Measurements from ENCODE around the gene CTRB2.
"Not testable (repeated sequence)": the region's sequence is repeated elsewhere in the genome, so short reads cannot be mapped to it uniquely, and the experiment has no call there.

CTRB2 gene

DNA sequence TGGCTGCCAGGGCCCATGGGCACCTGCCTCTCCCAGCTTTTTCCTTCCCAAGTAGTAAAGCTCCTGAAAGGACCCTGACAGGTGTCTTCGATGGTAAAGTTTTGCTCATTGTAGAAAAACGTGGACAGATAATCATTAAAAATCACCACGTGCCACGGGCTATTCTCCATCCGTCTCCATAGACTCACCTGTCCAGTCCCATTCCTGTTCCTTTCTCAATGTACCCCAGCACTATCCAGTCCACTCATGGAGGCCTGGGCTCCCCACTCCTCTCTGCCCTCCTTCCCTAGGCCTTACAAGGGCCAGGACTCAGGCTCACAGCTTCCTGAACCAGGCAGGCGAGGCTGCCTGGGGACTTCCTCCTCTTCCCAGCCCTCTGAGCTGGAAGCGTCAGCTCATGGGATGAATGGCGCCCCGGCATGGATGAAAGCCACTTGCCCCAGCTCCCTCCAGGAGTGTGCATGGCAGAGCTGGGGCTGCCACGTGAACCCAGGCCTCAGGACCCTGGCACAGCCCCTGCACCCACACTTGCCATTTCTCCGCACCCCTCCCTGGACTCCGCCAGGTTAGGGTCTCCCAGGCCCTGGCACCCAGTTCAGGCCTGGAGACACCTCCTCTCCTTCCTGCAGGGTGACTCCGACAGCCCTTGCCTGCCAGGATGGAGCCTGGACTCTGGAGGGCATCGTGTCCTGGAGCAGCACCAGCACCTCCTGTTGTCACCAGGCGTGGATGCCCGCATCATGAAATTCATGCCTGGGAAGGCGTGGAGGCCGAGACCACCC, 20.6 kb upstream of the CTRB2 start:
- no peak for DNase-seq (ENCODE audit: low read depth)

GRCh38 chr16:75226550-75227360, 19.8 kb upstream of the CTRB2 start:
- no peak for DNase-seq (ENCODE audit: low read depth)

DNA sequence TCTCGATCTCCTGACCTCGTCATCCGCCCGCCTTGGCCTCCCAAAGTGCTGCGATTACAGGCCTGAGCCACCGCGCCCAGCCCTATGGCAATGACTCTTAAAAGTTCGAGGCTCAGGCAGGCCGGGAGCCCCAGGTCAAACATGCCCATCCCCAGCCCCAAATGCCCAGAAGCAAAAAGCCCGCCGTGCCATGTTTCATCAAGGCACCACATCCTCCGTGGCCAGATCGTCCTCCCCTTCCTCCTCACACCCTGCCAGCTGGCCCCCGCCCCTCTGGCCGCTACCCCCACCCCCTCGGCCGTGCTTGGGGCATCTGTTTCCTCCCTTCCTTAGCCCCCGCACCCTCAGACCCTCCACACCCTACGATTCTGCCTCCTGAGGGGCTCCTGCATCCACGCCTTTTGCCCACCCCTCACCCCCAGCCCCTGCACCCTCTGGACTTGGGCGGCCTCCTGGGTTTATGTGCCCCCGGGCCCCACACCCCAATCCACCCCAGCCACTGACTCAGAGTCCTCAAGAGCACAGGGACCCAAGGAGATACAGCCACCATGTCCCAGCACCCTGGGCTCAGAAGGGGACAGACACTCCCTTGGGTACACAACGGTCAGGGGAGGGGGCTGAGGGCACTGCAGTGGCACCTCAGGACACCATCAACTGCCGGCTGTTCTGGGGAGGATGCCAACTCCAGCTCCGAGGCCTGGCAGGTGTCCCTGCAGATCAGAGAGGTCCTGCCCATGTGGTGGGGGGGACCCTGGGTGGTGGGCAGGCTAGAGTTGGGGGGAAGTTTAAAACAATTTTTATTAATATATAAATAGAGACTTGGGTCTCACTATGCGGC, 18.9 kb upstream of the CTRB2 start:
- DNase-seq (ENCODE audit: low read depth) = no peak

DNA sequence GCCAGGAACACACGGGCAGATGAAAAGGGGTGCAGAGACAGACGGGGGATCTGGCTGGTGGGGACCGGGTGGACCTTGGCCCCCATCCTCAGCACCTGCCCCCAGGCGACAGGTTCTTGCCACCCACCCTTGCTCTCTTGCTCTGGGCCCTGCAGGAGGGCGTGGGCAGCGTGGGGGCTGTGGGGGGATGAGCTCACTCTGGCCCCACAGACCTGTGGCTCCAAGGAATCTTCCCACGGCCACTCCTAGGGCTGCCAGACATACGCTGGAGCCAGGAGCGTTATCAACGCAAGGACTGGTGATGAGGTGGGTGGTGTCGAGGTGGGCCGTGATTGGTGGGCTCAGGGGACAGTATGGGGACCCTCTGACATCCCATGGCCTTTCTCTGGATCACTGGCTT, 18.1 kb upstream of the CTRB2 start:
- no peak for DNase-seq (ENCODE audit: low read depth)

DNA sequence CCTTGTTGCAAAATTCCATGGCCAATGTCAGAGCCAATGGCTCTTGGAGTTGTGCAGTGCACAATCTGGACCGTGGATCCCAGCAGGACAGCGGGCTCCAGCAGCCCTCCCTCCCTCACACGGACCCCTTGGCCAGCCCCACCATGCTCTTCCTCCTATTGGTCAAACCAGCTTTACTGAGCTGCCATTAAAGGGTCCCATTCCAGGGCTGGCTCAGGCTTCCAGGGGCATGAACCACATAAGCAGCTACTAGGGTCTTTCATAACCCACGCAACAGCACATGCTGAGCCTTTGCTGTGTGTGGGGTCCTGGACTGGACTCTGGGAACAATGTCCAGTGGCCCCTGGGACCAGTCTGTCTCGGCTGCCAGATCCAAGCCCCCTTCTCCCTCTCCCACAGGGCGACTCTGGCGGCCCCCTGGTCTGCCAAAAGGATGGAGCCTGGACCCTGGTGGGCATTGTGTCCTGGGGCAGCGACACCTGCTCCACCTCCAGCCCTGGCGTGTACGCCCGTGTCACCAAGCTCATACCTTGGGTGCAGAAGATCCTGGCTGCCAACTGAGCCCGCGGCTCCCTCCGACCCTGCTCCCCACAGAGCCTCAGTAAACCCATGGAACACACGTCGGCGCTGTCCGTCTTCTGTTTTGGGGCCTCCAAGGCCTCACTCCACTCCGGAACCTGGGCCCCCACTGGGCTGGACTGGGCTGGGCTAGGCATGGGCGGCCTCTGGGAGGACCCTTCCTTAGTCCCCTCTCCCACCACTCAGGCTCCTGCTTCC, 17.5 kb upstream of the CTRB2 start:
- DNase-seq (ENCODE audit: low read depth) = no peak

- not testable (repeated sequence) for DNase-seq (ENCODE audit: low read depth)
Observed at GRCh38 chr16:75223129-75223528, 16.2 kb upstream of the CTRB2 start.

DNA sequence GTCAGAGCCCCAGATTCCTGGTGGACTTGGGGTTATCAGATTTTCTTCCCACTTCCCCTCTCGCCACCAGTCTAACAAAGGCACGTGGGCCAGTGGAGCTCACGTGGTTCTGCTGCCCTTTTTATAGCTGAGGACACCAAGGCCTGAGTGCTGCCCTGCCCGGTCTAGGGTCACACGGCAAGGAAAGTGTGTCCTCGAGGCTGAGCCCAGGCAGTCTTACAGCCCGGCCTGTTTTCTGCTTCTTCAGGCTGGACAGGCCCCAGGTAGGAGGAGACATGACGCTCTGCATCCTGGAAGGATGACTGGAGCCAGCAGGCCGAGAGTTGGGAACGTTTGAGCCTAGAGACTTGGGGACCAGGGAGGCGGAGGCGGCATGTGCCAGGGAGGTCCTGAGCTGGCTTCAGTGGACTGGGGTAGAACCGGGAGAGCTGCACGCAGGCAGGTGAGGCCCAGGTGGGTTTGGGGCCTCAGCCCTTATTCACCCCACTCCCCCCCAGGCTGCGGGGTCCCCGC, 15.4 kb upstream of the CTRB2 start:
- no peak for DNase-seq (ENCODE audit: low read depth)

DNA sequence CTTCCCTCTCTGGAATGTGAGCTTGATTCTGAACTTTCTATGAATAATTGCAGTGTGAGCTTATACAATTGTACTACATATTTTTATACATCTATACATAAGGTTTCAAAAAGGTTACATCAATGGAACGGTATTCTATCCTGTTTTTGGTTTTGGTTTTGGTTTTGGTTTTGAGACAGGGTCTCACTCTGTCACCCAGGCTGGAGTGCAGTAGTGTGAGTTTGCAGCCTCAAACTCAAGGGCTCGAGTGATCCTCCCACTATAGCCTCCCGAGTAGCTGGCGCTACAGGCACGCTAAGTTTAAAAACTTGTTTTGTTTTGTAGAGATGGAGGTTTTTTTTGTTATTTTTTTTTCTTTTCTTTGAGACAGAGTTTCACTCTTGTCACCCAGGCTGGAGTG, 12.9 kb upstream of the CTRB2 start:
- DNase-seq (ENCODE audit: low read depth) = no peak

DNA sequence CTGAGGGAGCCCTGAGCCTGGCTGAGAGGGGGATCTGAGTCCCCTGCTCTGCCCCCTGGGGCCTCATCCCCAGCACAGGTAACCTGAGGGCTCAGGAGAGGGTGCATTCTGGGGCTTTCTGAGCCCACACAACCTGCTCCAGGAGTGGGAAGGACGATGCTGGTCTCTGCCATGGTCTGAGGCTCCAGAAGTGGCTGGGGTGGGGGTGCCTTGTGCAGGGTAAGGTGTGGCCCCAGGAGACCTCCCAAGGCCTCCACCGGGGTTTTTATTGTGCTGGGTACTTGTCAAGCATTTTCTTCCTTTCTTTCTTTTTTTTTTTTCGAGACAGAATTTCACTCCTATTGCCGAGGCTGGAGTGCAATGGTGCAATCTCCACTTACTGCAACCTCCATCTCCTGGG, 12.1 kb upstream of the CTRB2 start:
- DNase-seq (ENCODE audit: low read depth) = no peak

DNA sequence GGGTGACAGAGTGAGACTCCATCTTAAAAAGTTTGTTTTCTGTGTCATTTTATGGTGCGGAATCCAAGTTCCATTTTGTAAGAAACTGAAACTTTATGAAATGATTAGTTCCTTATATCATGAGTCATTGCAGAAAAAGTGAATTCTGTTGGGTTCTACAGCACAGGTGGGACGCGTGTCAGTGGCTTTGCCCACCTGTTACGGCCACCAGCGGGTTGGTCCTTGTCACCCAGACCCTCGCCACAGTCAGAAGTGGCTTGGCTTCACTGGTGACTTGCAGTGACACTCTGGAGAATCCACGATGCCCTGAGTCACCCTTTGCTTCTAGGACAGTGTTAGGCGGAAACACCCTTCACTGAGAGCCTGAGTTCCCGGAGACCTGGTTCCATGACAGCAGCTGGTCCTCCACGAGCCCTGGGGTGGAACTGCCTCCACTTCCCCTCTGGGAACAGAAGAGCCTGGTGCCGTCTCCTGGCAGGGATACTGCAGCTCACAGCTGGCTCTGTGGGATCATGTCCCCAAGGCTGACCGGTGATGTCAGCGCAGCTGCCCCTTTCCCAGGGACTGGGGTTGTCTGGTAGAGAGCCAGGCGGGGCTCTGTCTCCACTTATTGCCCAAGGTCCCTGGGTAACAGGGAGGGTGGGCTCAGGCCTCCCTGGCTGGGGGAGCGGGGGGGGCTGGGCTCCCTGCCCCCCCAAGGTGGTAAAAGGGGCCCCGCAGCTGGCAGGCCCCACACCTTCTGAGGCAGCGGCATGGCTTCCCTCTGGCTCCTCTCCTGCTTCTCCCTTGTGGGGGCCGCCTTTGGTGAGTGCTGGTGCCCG, 11.5 kb upstream of the CTRB2 start, which contains the start of gene CTRB1:
Gene CTRB1 (plus strand): TSS at position 733 of the 821 bp plus-strand sequence. CDS start 20 bp downstream, at position 753.
- no peak for DNase-seq (ENCODE audit: low read depth)

DNA sequence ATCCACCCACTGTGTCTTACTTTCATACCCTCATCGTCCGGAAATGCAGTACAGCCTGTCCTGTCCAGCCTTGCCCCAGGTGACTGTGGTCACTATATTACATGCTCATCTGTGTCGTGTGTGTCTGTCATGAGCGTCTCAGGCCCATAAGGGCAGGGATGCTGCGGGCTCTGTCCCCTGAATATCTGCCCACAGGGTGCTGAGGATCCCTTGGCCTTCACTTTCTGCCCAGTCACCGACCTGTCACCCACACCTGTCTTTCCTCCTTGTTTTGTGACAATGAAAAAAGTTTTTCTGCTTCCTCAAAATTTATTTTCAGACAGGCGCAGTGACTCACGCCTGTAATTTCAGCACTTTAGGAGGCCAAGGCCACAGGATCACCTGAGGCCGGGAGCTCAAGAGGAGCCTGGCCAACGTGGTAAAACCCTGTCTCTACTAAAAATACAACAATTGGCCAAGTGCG, 10.5 kb upstream of the CTRB2 start:
- DNase-seq (ENCODE audit: low read depth) = no peak

- DNase-seq (ENCODE audit: low read depth) = no peak
Observed at GRCh38 chr16:75216576-75216975, 9.6 kb upstream of the CTRB2 start.

- DNase-seq (ENCODE audit: low read depth) = no peak
Observed at GRCh38 chr16:75216127-75216526, 9.2 kb upstream of the CTRB2 start.

DNA sequence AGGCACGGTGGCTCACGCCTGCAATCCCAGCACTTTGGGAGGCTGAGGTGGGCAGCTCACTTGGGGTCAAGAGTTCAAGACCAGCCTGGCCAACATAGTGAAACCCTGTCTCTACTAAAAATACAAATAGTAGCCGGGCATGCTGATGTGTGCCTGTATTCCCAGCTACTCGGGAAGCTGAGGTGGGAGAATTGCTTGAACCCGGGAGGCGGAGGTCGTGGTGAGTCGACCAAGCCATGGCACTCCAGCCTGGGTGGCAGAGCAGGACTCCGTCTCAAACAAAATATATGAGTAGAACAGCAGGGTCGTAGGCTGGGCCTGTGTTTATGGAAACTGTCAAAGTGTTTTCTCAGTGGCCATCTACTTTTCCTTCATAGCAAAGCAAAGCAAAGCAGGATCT, 4.3 kb upstream of the CTRB2 start:
- DNase-seq (ENCODE audit: low read depth) = not testable (repeated sequence)

DNA sequence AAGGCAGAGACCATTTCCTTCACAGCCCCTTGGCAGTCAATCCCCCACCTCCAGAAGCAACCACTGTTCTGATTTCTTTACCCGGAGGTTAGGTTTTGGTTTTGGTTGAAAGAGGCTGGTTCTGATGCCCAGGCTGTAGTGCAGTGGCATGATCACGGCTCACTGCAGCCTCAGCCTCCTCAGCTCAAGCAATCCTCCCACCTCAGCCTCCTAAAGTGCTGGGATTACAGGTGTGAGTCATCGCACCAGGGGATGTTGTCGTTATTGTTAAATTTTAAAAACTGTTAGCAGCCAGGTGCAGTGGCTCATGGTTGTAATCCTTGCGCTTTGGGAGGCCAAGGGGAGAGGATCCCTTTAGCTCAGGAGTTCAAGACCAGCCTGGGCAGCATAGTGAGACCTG, 3.0 kb upstream of the CTRB2 start:
- no peak for DNase-seq (ENCODE audit: low read depth)

GRCh38 chr16:75209514-75209913, 2.6 kb upstream of the CTRB2 start:
- DNase-seq (ENCODE audit: low read depth) = not testable (repeated sequence)

- DNase-seq (ENCODE audit: low read depth) = no peak
Observed at GRCh38 chr16:75208861-75209505, 2.0 kb upstream of the CTRB2 start.

DNA sequence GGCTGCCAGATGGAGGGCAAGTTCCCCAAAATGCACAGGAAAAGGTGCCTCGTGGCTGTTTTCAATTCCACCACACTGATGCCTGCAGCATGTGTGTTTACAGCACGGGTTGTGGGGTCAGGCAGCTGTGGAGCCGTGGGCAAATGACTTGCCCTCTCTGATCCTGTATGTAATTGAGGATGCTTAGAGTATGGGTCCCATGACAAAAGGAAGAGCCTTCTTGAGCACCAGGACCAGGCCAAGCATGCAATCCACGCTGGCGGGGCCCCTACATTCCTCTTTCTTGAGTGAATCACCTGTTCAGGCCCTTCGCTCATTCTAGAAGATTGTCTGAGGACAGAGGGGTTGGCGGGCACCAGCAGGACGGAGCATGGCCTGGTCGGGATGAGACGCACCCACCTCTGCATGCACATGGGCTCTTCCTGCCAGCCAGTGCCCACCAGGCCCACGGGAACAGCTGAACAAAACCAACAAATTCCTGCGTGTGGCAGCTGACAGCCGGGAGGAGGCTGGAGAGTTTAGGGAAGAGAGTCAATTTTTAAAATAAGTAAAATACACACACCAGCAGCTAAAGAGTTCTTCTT, 1.4 kb upstream of the CTRB2 start:
- DNase-seq (ENCODE audit: low read depth) = no peak

GRCh38 chr16:75207831-75208230, 870 bp upstream of the CTRB2 start:
- no peak for DNase-seq (ENCODE audit: low read depth)

Data from HS-27A (cell line).